PC-3 (cell line): ENCODE measurements around the gene ZFP1. TPM values are rescaled to one million over a fixed set of nuclear protein-coding genes. Genes with fewer than 3 reads are reported as not detected.

ENCODE experiments used
- ATAC-seq: fragments of 200-7000 bp; cut with Tn5 transposase; 2 replicates; pipeline ENCODE4 v1.9.1; 2020; ENCODE audit warnings: mild to moderate bottlenecking, moderate library complexity
- BruUV-seq: library from RNA; stranded (reverse); fragments of 400-500 nt; replicated peaks from 2 replicates; lab custom pipeline; 2021; lab: Mats Ljungman, UMichigan
- CTCF ChIA-PET: fragments of 300-600 bp; sonication (Branson Sonifier 250); formaldehyde crosslinking; loops from one replicate; lab custom pipeline; 2022; ENCODE audit warnings: antibody characterized with exemption; lab: Charles Lee
- POLR2A ChIA-PET: fragments of 300-600 bp; sonication (Branson Sonifier 250); formaldehyde crosslinking; loops from one replicate; lab custom pipeline; 2022; ENCODE audit warnings: antibody characterized with exemption; ENCODE audit not compliant: unreplicated experiment; lab: Charles Lee
- DNase-seq: peaks from one replicate; pipeline ENCODE4 v3.0.0-alpha.2; 2015
- H2AFZ ChIP-seq: fragments of 300-600 bp; sonication (generic); 2 replicates; pipeline ENCODE4 v1.6.0; 2016; ENCODE audit warnings: antibody characterized with exemption, low read length
- H3F3A ChIP-seq: fragments of 300-600 bp; sonication (generic); one replicate; pipeline ENCODE4 v1.6.0; 2017; ENCODE audit warnings: antibody characterized with exemption, low read length, control low read depth, mild to moderate bottlenecking; ENCODE audit not compliant: unreplicated experiment
- H3K27ac ChIP-seq: fragments of 300-600 bp; sonication (generic); 2 replicates; pipeline ENCODE4 v1.5.1; 2016; ENCODE audit warnings: mild to moderate bottlenecking, low read length
- H3K27me3 ChIP-seq: fragments of 300-600 bp; sonication (generic); 2 replicates; pipeline ENCODE4 v1.6.1; 2016; ENCODE audit warnings: low read length, mixed read lengths
- H3K36me3 ChIP-seq: fragments of 300-600 bp; sonication (generic); 2 replicates; pipeline ENCODE4 v1.6.1; 2016; ENCODE audit warnings: low read depth, mixed run types, low read length, mixed read lengths
- H3K4me1 ChIP-seq: fragments of 300-600 bp; sonication (generic); 2 replicates; pipeline ENCODE4 v1.5.1; 2016; ENCODE audit warnings: low read length; ENCODE audit not compliant: insufficient read depth
- H3K4me2 ChIP-seq: fragments of 300-600 bp; sonication (generic); 2 replicates; pipeline ENCODE4 v1.6.0; 2016; ENCODE audit warnings: low read length
- H3K4me3 ChIP-seq: fragments of 300-600 bp; sonication (generic); 2 replicates; pipeline ENCODE4 v1.5.1; 2016; ENCODE audit warnings: mild to moderate bottlenecking, low read length, mixed read lengths
- H3K79me2 ChIP-seq: fragments of 300-600 bp; sonication (generic); 2 replicates; pipeline ENCODE4 v1.6.1; 2017; ENCODE audit warnings: low read length, mixed read lengths
- H3K9ac ChIP-seq: fragments of 300-600 bp; sonication (generic); 2 replicates; pipeline ENCODE4 v1.6.0; 2016; ENCODE audit warnings: mild to moderate bottlenecking, low read length
- H3K9me2 ChIP-seq: fragments of 300-600 bp; sonication (generic); replicated peaks from 2 replicates; pipeline ENCODE4 v1.6.1; 2016; ENCODE audit warnings: mixed run types, low read length, mixed read lengths
- H3K9me3 ChIP-seq: fragments of 300-600 bp; sonication (generic); 2 replicates; pipeline ENCODE4 v1.6.1; 2016; ENCODE audit warnings: low read length, mixed read lengths
- H4K20me1 ChIP-seq: fragments of 300-600 bp; sonication (generic); 2 replicates; pipeline ENCODE4 v1.6.1; 2016; ENCODE audit warnings: low read length, mixed read lengths
- EZH2 ChIP-seq: fragments of 300-600 bp; sonication (generic); IDR thresholded peaks from one replicate; pipeline ENCODE4 v1.6.1; 2017; ENCODE audit warnings: antibody characterized with exemption, mild to moderate bottlenecking, low read length; ENCODE audit not compliant: unreplicated experiment
- EZH2phosphoT487 ChIP-seq: fragments of 300-600 bp; sonication (generic); IDR thresholded peaks from 2 replicates; pipeline ENCODE4 v1.6.1; 2018; ENCODE audit warnings: mild to moderate bottlenecking, antibody characterized with exemption, low read length, borderline replicate concordance
- intact Hi-C: fragments of 100-400 bp; cut with micrococcal nuclease; formaldehyde crosslinking; loops from 2 replicates; pipeline ENCODE4 v1.9.0; 2023
- total RNA-seq: library from RNA; depleted of rRNA; stranded (reverse); fragments of >200 nt; gene quantifications from 2 replicates; pipeline ENCODE4 v1.2.3, GENCODE V29; 2014
- TF ChIP-seq, protein P1 (sequence below): fragments of 300-600 bp; sonication (generic); conservative IDR thresholded peaks from 2 replicates; pipeline ENCODE4 v1.5.1; 2017; ENCODE audit warnings: antibody characterized with exemption, low read depth, mild to moderate bottlenecking, low read length

Gene ZFP1
- total RNA-seq, 1 experiment from 2014 or later, result 3.3 TPM

DNA sequence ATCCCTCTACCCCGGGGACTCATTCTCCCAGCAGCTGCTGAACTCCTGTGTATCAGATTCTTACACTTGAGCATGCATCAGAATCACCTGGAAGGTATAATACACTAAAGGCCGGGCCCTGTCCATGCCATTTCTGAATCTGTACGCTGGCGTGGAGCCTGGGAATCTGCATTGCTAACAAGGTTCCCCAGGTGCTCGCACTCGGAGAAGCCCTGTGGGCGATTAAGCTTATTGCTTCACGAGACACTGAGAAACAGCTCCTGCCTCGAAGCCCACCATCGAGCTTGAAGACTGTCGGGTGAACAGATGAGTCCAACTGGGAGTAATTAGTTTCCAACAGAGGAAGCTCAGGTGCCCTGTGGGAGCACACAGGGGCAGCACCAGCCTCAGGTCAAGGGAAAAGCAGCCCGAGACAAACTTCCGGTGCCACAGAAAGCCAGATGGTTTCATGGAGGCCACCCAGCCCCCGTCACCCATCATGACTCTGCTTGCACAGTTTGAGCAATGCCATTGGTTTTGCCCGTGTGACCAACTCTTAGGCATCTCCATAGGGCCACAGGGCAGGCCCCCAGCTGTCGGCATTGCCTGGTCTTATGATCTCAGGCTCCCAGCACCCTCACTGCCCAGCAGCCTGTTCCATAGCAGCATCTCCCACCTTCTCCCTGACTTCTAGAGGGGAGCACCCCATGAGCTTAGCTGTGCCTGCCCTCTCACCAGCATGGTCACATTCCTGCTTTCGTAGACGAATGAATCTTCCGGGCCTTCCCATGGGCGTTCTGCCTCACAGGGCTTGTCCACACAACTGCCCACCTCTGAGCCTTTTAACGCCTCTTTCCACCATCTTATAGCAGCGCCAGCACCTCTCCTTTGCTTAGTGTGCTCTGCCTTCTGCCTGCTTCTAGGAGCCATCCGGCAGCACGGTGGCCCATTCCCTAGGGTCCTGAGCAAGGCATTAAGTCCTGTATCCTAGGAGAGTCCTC, 47.8 kb downstream of the ZFP1 start:
- Histone ChIP-seq H3K79me2 (no peaks in the 10 kb centered on the region), H3K9ac (no peak overlapping the region), H2AFZ (no peak overlapping the region), H3K9me3 (no peaks in the 10 kb centered on the region), H3F3A (no peaks in the 10 kb centered on the region), H3K4me3 (no peak overlapping the region), H4K20me1 (no peaks in the 10 kb centered on the region), H3K27me3 (no peaks in the 10 kb centered on the region), H3K36me3 (no peaks in the 10 kb centered on the region), H3K4me1 (no peaks in the 10 kb centered on the region), H3K4me2 (no peak overlapping the region), H3K9me2 (no peaks in the 10 kb centered on the region), H3K27ac (no peak overlapping the region)
- no peak for DNase-seq
- intact Hi-C loops, result loop anchor here (5.0 kb wide), 2 partner anchors 36 to 326 kb away; no protein-coding TSS in a partner anchor
- no TSS peak for BruUV-seq
- ChIA-PET CTCF (interaction anchor here (0.6 kb wide), 1 partner anchor 329 kb away, joined by 4 read pairs; no protein-coding TSS in a partner anchor), POLR2A (no interaction called here)
- TF ChIP-seq, protein P1, sequence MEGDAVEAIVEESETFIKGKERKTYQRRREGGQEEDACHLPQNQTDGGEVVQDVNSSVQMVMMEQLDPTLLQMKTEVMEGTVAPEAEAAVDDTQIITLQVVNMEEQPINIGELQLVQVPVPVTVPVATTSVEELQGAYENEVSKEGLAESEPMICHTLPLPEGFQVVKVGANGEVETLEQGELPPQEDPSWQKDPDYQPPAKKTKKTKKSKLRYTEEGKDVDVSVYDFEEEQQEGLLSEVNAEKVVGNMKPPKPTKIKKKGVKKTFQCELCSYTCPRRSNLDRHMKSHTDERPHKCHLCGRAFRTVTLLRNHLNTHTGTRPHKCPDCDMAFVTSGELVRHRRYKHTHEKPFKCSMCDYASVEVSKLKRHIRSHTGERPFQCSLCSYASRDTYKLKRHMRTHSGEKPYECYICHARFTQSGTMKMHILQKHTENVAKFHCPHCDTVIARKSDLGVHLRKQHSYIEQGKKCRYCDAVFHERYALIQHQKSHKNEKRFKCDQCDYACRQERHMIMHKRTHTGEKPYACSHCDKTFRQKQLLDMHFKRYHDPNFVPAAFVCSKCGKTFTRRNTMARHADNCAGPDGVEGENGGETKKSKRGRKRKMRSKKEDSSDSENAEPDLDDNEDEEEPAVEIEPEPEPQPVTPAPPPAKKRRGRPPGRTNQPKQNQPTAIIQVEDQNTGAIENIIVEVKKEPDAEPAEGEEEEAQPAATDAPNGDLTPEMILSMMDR, result no peak
- TF ChIP-seq EZH2, result no peak
- no peak for TF ChIP-seq EZH2phosphoT487
- no peak for ATAC-seq

DNA sequence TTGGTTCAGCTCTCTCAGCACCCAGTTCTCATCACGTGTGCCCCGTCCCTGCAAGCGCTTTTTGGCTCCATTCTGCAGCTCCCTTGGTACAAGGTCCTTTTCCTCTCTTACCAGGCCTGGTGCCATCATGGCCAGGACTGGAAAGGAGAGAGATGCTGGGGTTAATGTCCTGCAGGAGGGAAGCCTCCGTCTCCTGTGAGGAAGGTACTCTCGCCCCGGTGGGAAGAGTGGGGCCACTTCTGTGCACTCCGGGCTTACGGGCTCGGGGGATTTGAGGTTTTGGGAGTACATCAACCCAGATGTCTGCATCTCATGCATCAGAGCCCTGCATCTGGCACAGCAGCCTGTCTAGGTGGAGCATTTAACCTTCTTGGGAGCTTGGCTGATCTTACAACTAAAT, 48.5 kb downstream of the ZFP1 start:
- no peaks in the 10 kb centered on the region for H3K9me3 ChIP-seq
- H3K79me2 ChIP-seq, result no peaks in the 10 kb centered on the region
- no peak for DNase-seq
- no peak overlapping the region for H3K4me2 ChIP-seq
- H3K27me3 ChIP-seq, result no peaks in the 10 kb centered on the region
- H3K9ac ChIP-seq, result no peak overlapping the region
- H3K27ac ChIP-seq, result no peak overlapping the region
- H3K9me2 ChIP-seq, result no peaks in the 10 kb centered on the region
- ChIA-PET CTCF (interaction anchor here (0.6 kb wide), 1 partner anchor 20 kb away, joined by 3 read pairs; no protein-coding TSS in a partner anchor), POLR2A (no interaction called here)
- no peak for ATAC-seq
- no peak overlapping the region for H3K4me3 ChIP-seq
- no TSS peak for BruUV-seq
- H3K36me3 ChIP-seq, result no peaks in the 10 kb centered on the region
- intact Hi-C loops, result loop anchor here (5.0 kb wide), 2 partner anchors 35 to 325 kb away; no protein-coding TSS in a partner anchor
- no peaks in the 10 kb centered on the region for H4K20me1 ChIP-seq
- H2AFZ ChIP-seq, result no peak overlapping the region
- H3K4me1 ChIP-seq, result no peaks in the 10 kb centered on the region
- TF ChIP-seq EZH2 (no peak), EZH2phosphoT487 (no peak)
- TF ChIP-seq, protein P1, result no peak
- H3F3A ChIP-seq, result no peaks in the 10 kb centered on the region
